Body of pancreas (tissue), 4 donors: Measurements from ENCODE around the gene PERM1. TPM values are rescaled to one million over a fixed set of nuclear protein-coding genes. Genes with fewer than 3 reads are reported as not detected.

Experiments used
- ATAC-seq: fragments of 150-250 bp; one replicate; pipeline ENCODE4 v1.9.1; 2016
- DNase-seq, 4 donors: peaks; one replicate each; pipeline ENCODE4 v3.0.0-alpha.2; 2019
- H3K27ac ChIP-seq, 4 donors: fragments of 200-600 bp; sonication (generic); 1 replicate in 3 of 4; 2 replicates in 1 of 4; pipeline versions ENCODE4 v1.5.1 to v1.6.1; 2016 to 2019; ENCODE audit warnings: mild to moderate bottlenecking in 1 of 4, mixed read lengths in 1 of 4, moderate library complexity in 1 of 4
- H3K27me3 ChIP-seq, 2 donors: fragments of 200-600 bp; sonication (generic); one replicate each; pipeline ENCODE4 v1.6.0; 2016; ENCODE audit warnings: mild to moderate bottlenecking in 1 of 2
- H3K36me3 ChIP-seq, 2 donors: fragments of 200-600 bp; sonication (generic); replicated peaks in 1 of 2; 2 replicates each; pipeline ENCODE4 v1.5.1; 2016; ENCODE audit warnings: low read depth in 2 of 2; ENCODE audit not compliant: insufficient read depth in 1 of 2
- H3K4me1 ChIP-seq: fragments of 200-600 bp; sonication (generic); one replicate; pipeline ENCODE4 v1.6.0; 2016
- H3K4me3 ChIP-seq, 2 donors: fragments of 200-600 bp; sonication (generic); 1 replicate in 1 of 2; 2 replicates in 1 of 2; pipeline ENCODE4 v1.5.1; 2016 to 2019
- H3K9me3 ChIP-seq, 3 donors: fragments of 200-600 bp; sonication (generic); 1 replicate in 2 of 3; 2 replicates in 1 of 3; pipeline ENCODE4 v1.5.1; 2016
- CTCF ChIP-seq, 7 experiments: fragments of 450-650 bp in 4 of 7; fragments of 200-600 bp in 3 of 7; sonication (generic) in 3 of 7; IDR thresholded peaks; one replicate each; pipeline ENCODE4 v1.5.1; 2016 to 2019; ENCODE audit warnings: antibody characterized with exemption in 7 of 7
- POLR2A ChIP-seq, 3 donors: fragments of 450-650 bp; IDR thresholded peaks; one replicate each; pipeline ENCODE4 v1.6.1; 2016; ENCODE audit warnings: antibody characterized with exemption in 3 of 3, mild to moderate bottlenecking in 2 of 3
- WGBS, 2 donors: methylation state at CpG; one replicate each; pipeline ENCODE4 v1.1.5; 2017; 5-methylcytosine and 5-hydroxymethylcytosine counted together
- intact Hi-C: fragments of 100-400 bp; cut with DNase I; formaldehyde crosslinking; loops from one replicate; pipeline ENCODE4 v1.15.1; 2023
- total RNA-seq, 2 donors: library from RNA; depleted of rRNA; stranded (reverse); fragments of >200 nt; gene quantifications; one replicate each; pipeline ENCODE4 v1.1.0, GENCODE V29; 2016

PERM1 gene
- total RNA-seq, 2 donors from 2014 or later: not detected

GRCh38 chr1:1024771-1025699 lies 43.1 kb upstream of the PERM1 start:
- Histone ChIP-seq H3K27ac (peak overlapping the region; percentile 73 to 92 (median 86)), H3K36me3 (no peaks in the 10 kb centered on the region), H3K27me3 (no peaks in the 10 kb centered on the region), H3K4me1 (peaks cover 60% of the 10 kb centered on the region), H3K4me3 (no peak overlapping the region), H3K9me3 (no peaks in the 10 kb centered on the region)
- DNase-seq: peak; percentile 66 to 86 (median 76)
- 42 to 91% methylated on average over 2 to 28 of the region's 31 CpGs for WGBS, 2 donors
- TF ChIP-seq POLR2A (IDR thresholded peaks at IDR 0.05): peak; percentile 79 to 87 (median 80)
- TF ChIP-seq CTCF (IDR thresholded peaks at IDR 0.05): no peak
- peak; percentile 68 for ATAC-seq
- intact Hi-C loops: no loop called here

DNA sequence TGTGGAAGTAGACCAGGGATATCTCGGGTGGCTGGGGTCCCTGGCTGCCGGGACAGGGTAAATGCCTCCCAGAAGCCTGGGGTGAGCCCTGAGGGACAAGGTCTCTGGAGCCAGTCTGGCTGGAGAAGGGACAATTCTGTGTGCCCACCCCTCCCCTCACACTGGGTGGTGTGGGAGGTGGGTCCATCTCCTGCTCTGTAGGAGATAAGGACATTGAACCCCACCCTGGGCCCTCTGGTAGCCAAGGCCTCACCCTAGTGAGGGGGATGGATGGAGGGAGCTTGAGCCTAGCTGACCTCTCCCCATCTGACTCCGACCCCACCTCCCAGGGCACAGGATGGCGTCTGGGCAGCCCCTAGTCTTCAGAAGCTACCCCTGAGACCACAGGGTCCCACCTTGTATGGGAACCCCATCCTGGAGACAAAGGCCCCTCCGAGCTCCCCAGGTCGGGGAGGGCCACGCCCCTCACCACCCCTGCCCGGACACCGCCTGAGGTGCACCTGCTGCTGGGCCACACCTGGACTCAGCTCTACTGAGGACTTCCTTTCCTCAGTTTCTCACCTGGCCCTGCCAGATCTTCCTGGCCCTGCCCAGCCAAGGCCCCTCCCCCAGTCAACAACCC lies 42.4 kb upstream of the PERM1 start:
- intact Hi-C loops: no loop called here
- Histone ChIP-seq H3K4me1 (peaks cover 60% of the 10 kb centered on the region), H3K27me3 (no peaks in the 10 kb centered on the region), H3K9me3 (no peaks in the 10 kb centered on the region), H3K27ac (peak overlapping the region; percentile 62 to 92 (median 86)), H3K36me3 (no peaks in the 10 kb centered on the region), H3K4me3 (no peak overlapping the region)
- DNase-seq (no peak), ATAC-seq (no peak)
- WGBS, 2 donors: 82 to 85% methylated on average over 4 to 9 of the region's 9 CpGs
- TF ChIP-seq CTCF (IDR thresholded peaks at IDR 0.05) (no peak), POLR2A (IDR thresholded peaks at IDR 0.05) (no peak)

GRCh38 chr1:1023700-1024099 lies 41.8 kb upstream of the PERM1 start:
- TF ChIP-seq CTCF (IDR thresholded peaks at IDR 0.05) (no peak), POLR2A (IDR thresholded peaks at IDR 0.05) (peak in 1 of 3 donors; percentile 16)
- no peaks in the 10 kb centered on the region for H3K27me3 ChIP-seq
- peaks cover 65% of the 10 kb centered on the region for H3K4me1 ChIP-seq
- peak overlapping the region; percentile 62 to 92 (median 86) for H3K27ac ChIP-seq
- no peak overlapping the region for H3K4me3 ChIP-seq
- WGBS, 2 donors: 59 to 63% methylated on average over 6 to 7 of the region's 13 CpGs
- intact Hi-C loops: no loop called here
- no peaks in the 10 kb centered on the region for H3K36me3 ChIP-seq
- no peak for ATAC-seq
- peak in 2 of 4 donors; percentile 53 to 58 for DNase-seq
- no peaks in the 10 kb centered on the region for H3K9me3 ChIP-seq

GRCh38 chr1:1022302-1023009 lies 40.6 kb upstream of the PERM1 start:
- no peaks in the 10 kb centered on the region for H3K36me3 ChIP-seq
- DNase-seq (no peak), ATAC-seq (no peak)
- peak overlapping the region in 1 of 4 donors; percentile 92 for H3K27ac ChIP-seq
- intact Hi-C loops: no loop called here
- no peaks in the 10 kb centered on the region for H3K9me3 ChIP-seq
- H3K4me1 ChIP-seq: peaks cover 65% of the 10 kb centered on the region
- WGBS, 2 donors: 40 to 86% methylated on average over 2 to 21 of the region's 27 CpGs
- H3K4me3 ChIP-seq: no peak overlapping the region
- no peak for TF ChIP-seq POLR2A (IDR thresholded peaks at IDR 0.05)
- no peaks in the 10 kb centered on the region for H3K27me3 ChIP-seq

DNA sequence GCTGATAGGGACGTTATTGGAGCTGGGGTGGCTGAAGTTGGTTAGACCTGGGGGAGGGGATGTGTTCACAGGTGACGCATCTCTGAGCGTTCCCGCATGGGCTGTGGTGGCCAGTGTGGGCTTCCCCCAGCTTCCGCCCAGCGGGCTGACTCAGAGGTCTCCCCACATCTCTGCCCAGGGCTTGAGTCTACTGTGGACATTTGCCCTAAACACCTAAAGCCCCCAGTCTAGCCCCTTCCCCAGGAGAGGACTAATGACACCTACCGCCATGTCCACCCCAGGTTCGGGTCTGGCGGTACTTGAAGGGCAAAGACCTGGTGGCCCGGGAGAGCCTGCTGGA lies 40.0 kb upstream of the PERM1 start:
- Histone ChIP-seq H3K4me1 (peaks cover 65% of the 10 kb centered on the region), H3K27ac (peak overlapping the region; percentile 80 to 93 (median 90)), H3K27me3 (no peaks in the 10 kb centered on the region), H3K9me3 (no peaks in the 10 kb centered on the region), H3K4me3 (no peak overlapping the region), H3K36me3 (no peaks in the 10 kb centered on the region)
- DNase-seq (no peak), ATAC-seq (no peak)
- WGBS, 2 donors: 78 to 88% methylated on average over 5 to 8 of the region's 10 CpGs
- TF ChIP-seq CTCF (IDR thresholded peaks at IDR 0.05) (no peak), POLR2A (IDR thresholded peaks at IDR 0.05) (no peak)
- intact Hi-C loops: no loop called here
